ENCODE data around the gene RPUSD3.
"Not testable (repeated sequence)": the region's sequence is repeated elsewhere in the genome, so short reads cannot be mapped to it uniquely, and the experiment has no call there.

DNA sequence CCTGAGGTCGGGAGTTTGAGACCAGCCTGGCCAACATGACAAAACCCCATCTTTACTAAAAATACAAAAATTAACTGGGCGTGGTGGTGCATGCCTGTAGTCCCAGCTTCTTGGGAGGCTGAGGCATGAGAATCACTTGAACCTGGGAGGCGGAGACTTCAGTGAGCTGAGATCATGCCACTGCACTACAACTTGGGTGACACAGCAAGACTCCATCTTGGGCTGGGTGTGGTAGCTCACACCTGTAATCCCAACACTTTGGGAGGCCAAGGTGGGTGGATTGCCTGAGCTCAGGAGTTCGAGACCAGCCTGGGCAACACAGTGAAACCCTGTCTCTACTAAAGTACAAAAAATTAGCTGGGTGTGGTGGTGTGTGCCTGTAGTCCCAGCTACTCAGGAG is 32.4 kb upstream of the RPUSD3 start:
- TF ChIP-seq, protein P1, sequence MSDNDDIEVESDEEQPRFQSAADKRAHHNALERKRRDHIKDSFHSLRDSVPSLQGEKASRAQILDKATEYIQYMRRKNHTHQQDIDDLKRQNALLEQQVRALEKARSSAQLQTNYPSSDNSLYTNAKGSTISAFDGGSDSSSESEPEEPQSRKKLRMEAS (IDR thresholded peaks at IDR 0.05) = not testable (repeated sequence)
- TF ChIP-seq FOXS1 (CRISPR knock-in tag; IDR thresholded peaks at IDR 0.05); RFX5 (IDR thresholded peaks at IDR 0.05): not testable (repeated sequence)
- TF ChIP-seq, protein P2, sequence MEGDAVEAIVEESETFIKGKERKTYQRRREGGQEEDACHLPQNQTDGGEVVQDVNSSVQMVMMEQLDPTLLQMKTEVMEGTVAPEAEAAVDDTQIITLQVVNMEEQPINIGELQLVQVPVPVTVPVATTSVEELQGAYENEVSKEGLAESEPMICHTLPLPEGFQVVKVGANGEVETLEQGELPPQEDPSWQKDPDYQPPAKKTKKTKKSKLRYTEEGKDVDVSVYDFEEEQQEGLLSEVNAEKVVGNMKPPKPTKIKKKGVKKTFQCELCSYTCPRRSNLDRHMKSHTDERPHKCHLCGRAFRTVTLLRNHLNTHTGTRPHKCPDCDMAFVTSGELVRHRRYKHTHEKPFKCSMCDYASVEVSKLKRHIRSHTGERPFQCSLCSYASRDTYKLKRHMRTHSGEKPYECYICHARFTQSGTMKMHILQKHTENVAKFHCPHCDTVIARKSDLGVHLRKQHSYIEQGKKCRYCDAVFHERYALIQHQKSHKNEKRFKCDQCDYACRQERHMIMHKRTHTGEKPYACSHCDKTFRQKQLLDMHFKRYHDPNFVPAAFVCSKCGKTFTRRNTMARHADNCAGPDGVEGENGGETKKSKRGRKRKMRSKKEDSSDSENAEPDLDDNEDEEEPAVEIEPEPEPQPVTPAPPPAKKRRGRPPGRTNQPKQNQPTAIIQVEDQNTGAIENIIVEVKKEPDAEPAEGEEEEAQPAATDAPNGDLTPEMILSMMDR (IDR thresholded peaks at IDR 0.05) = not testable (repeated sequence)
